ENCODE data around the gene PERM1.
A peak's percentile ranks its signal among the peaks of the same experiment; 100 is the strongest.

The PERM1 gene

DNA sequence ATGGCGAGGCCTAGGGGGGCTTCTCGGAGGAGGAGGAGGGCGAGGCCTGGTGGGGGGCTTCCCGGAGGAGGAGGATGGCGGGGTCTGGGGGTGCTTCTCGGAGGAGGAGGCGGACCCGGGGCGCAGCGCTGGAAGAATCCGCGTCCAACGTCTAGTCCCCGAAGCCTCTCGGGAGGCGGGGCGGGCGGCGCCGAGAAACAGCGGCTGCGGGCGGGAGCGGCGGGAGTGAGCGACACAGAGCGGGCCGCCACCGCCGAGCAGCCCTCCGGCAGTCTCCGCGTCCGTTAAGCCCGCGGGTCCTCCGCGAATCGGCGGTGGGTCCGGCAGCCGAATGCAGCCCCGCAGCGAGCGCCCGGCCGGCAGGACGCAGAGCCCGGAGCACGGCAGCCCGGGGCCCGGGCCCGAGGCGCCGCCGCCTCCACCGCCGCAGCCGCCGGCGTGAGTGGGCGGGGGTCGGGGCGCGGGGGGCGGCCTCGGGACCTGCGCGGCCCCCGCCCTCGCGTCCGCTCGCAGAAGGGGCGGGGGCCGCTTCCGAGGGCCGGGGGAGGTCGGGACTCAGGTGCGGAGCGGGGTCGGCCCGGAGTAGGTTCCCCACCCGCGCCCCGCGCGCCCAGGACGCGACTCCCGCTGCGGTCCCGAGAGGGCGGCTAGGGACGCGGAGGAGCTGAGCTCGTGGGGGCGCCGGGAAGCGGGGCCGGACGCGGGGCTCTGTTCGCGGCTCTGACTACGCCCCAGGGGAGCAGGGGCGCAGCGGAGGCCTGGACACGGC lies 21.3 kb downstream of the PERM1 start, which contains the start of gene KLHL17:
TSS of gene KLHL17 (plus strand) at position 222 of the 769 bp plus-strand sequence. CDS start at position 332, 110 bp downstream.
- Histone ChIP-seq H3K4me3 (ENCODE audit: low read depth, low read length, poor library complexity, severe bottlenecking) (peak within 1 kb of the TSS; percentile 98), H2AFZ (ENCODE audit: low read length) (peak within 1 kb of the TSS; percentile 74; the same call in 1 of the 2 replicates), H3K36me3 (ENCODE audit: insufficient read depth, low read length) (peaks cover 16% of the 10 kb centered on the region), H3F3A (ENCODE audit: insufficient read depth, low read length) (no peaks in the 10 kb centered on the region), H3K4me1 (ENCODE audit: insufficient read depth, low read length, severe bottlenecking) (peaks cover 28% of the 10 kb centered on the region), H3K9me2 (ENCODE audit: low read depth, low read length) (no peaks in the 10 kb centered on the region), H3K27me3 (ENCODE audit: insufficient read depth, low read length) (no peaks in the 10 kb centered on the region), H4K20me1 (ENCODE audit: insufficient read depth, low read length) (no peaks in the 10 kb centered on the region), H3K79me2 (ENCODE audit: insufficient read depth, low read length) (peaks cover 12% of the 10 kb centered on the region), H3K27ac (ENCODE audit: low read depth, low read length, poor library complexity, severe bottlenecking) (no peak within 1 kb of the TSS), H3K4me2 (ENCODE audit: low read length) (peak within 1 kb of the TSS; percentile 76), H3K9me3 (ENCODE audit: low read length) (no peaks in the 10 kb centered on the region), H3K9ac (ENCODE audit: low read length) (peak within 1 kb of the TSS; percentile 71)
- TF ChIP-seq EZH2 (IDR thresholded peaks at IDR 0.05; ENCODE audit: borderline replicate concordance, low read length), result no peak
- TF ChIP-seq, protein P1, sequence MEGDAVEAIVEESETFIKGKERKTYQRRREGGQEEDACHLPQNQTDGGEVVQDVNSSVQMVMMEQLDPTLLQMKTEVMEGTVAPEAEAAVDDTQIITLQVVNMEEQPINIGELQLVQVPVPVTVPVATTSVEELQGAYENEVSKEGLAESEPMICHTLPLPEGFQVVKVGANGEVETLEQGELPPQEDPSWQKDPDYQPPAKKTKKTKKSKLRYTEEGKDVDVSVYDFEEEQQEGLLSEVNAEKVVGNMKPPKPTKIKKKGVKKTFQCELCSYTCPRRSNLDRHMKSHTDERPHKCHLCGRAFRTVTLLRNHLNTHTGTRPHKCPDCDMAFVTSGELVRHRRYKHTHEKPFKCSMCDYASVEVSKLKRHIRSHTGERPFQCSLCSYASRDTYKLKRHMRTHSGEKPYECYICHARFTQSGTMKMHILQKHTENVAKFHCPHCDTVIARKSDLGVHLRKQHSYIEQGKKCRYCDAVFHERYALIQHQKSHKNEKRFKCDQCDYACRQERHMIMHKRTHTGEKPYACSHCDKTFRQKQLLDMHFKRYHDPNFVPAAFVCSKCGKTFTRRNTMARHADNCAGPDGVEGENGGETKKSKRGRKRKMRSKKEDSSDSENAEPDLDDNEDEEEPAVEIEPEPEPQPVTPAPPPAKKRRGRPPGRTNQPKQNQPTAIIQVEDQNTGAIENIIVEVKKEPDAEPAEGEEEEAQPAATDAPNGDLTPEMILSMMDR (IDR thresholded peaks at IDR 0.05; ENCODE audit: low read length), result no peak

DNA sequence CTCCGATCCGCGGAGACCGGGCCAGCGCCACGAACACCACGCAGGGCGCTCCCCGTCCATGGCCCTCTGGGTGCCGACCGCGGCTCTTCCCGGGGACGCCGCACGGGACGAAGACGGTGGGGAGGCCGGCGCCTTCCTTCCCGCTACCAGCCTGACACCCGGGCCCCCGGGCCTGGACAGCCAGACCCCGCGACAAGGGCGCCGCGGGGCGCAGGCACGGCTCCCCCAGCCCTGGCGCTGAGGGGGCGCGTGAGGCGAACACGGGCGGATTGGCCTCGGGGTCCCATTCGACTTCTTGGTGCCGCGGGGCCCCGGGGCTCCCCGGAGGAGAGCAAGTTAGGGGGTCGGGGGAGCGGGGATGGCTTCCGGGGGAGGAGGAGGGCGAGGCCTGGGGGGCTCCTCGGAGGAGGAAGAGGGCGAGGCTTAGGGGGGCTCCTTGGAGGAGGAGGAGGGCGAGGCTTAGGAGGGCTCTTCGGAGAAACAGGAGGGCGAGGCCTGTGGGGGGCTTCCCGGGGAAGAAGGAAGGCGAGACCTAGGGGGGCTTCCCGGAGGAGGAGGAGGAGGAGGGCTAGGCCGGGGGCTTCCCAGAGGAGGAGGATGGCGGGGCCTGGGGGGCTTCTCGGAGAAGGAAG lies 22.0 kb downstream of the PERM1 start:
- TF ChIP-seq, protein P1 (IDR thresholded peaks at IDR 0.05; ENCODE audit: low read length), result no peak
- no peak for TF ChIP-seq EZH2 (IDR thresholded peaks at IDR 0.05; ENCODE audit: borderline replicate concordance, low read length)
- Histone ChIP-seq H3K36me3 (ENCODE audit: insufficient read depth, low read length) (peaks cover 23% of the 10 kb centered on the region), H3K79me2 (ENCODE audit: insufficient read depth, low read length) (peaks cover 12% of the 10 kb centered on the region), H3K9ac (ENCODE audit: low read length) (peak overlapping the region; percentile 71), H3F3A (ENCODE audit: insufficient read depth, low read length) (no peaks in the 10 kb centered on the region), H3K27ac (ENCODE audit: low read depth, low read length, poor library complexity, severe bottlenecking) (no peak overlapping the region), H3K9me2 (ENCODE audit: low read depth, low read length) (no peaks in the 10 kb centered on the region), H2AFZ (ENCODE audit: low read length) (peak overlapping the region; percentile 74; the same call in 1 of the 2 replicates), H3K27me3 (ENCODE audit: insufficient read depth, low read length) (no peaks in the 10 kb centered on the region), H3K4me1 (ENCODE audit: insufficient read depth, low read length, severe bottlenecking) (peaks cover 28% of the 10 kb centered on the region), H3K9me3 (ENCODE audit: low read length) (no peaks in the 10 kb centered on the region), H3K4me3 (ENCODE audit: low read depth, low read length, poor library complexity, severe bottlenecking) (peak overlapping the region; percentile 98), H4K20me1 (ENCODE audit: insufficient read depth, low read length) (no peaks in the 10 kb centered on the region), H3K4me2 (ENCODE audit: low read length) (peak overlapping the region; percentile 76)

DNA sequence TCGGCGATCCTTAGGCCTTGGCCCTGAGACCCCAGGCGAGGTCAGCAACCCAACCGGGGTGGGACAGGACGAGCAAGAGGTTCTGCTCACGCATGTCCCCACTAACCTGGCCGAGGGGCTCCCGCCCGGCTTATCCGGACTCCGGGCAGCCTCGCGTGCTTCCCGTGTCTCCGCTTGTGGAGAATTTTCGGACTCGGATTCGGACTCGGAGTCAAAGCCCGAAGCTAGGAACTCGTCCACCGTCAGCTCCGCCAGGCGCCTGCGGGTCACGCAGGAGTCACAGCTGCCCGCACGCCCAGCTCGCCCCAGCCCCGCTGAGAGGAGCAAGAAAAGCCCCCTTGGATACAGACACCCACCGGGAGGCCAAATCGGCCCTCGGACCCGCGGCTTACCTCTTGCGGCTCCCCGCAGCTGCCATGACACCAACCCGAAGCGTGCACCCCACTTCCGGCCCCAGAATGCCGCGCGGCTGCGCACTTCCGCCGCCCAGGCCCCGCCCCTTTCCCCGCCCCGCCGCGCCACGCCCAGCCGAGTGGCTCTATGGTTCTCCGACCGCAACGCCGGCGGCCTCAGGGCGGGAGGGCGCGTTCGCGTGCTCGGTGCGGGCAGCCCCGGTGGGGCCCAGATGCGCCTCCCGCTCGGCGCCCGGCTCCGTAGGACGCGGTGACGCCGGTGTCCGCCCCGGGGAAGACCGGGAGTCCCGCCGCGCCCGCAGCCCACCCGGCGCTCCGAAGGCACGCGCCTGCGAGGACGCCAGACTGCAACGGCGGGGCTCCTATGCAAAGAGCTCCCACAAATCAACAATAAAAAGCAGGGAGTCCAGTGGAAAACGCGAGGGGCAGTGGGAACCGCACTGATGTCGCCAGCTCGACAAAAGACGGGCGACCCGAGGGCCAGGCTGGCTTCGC lies 22.8 kb downstream of the PERM1 start, which contains the start of gene NOC2L:
TSS of gene NOC2L (minus strand) at position 434 of the 908 bp plus-strand sequence. CDS start at position 418, 16 bp downstream.
- H3K27ac ChIP-seq (ENCODE audit: low read depth, low read length, poor library complexity, severe bottlenecking), result no peak within 1 kb of the TSS
- no peaks in the 10 kb centered on the region for H3K9me3 ChIP-seq (ENCODE audit: low read length)
- H3K4me1 ChIP-seq (ENCODE audit: insufficient read depth, low read length, severe bottlenecking), result peaks cover 28% of the 10 kb centered on the region
- peaks cover 31% of the 10 kb centered on the region for H3K36me3 ChIP-seq (ENCODE audit: insufficient read depth, low read length)
- H2AFZ ChIP-seq (ENCODE audit: low read length), result peak within 1 kb of the TSS; percentile 74; the same call in 1 of the 2 replicates
- no peak for TF ChIP-seq EZH2 (IDR thresholded peaks at IDR 0.05; ENCODE audit: borderline replicate concordance, low read length)
- TF ChIP-seq, protein P1 (IDR thresholded peaks at IDR 0.05; ENCODE audit: low read length), result no peak
- H3K27me3 ChIP-seq (ENCODE audit: insufficient read depth, low read length), result no peaks in the 10 kb centered on the region
- no peaks in the 10 kb centered on the region for H3K9me2 ChIP-seq (ENCODE audit: low read depth, low read length)
- no peaks in the 10 kb centered on the region for H3F3A ChIP-seq (ENCODE audit: insufficient read depth, low read length)
- H4K20me1 ChIP-seq (ENCODE audit: insufficient read depth, low read length), result no peaks in the 10 kb centered on the region
- H3K9ac ChIP-seq (ENCODE audit: low read length), result peak within 1 kb of the TSS; percentile 87
- peak within 1 kb of the TSS; percentile 79 for H3K4me2 ChIP-seq (ENCODE audit: low read length)
- H3K79me2 ChIP-seq (ENCODE audit: insufficient read depth, low read length), result peaks cover 12% of the 10 kb centered on the region
- peak within 1 kb of the TSS; percentile 98 for H3K4me3 ChIP-seq (ENCODE audit: low read depth, low read length, poor library complexity, severe bottlenecking)

Data from OCI-LY1 (cell line).